ENCODE data around the gene TIMELESS. TPM values are rescaled to one million over a fixed set of nuclear protein-coding genes. Genes with fewer than 3 reads are reported as not detected.

Gene TIMELESS
- total RNA-seq, 1 experiment from 2014 or later, result 30.9 TPM

DNA sequence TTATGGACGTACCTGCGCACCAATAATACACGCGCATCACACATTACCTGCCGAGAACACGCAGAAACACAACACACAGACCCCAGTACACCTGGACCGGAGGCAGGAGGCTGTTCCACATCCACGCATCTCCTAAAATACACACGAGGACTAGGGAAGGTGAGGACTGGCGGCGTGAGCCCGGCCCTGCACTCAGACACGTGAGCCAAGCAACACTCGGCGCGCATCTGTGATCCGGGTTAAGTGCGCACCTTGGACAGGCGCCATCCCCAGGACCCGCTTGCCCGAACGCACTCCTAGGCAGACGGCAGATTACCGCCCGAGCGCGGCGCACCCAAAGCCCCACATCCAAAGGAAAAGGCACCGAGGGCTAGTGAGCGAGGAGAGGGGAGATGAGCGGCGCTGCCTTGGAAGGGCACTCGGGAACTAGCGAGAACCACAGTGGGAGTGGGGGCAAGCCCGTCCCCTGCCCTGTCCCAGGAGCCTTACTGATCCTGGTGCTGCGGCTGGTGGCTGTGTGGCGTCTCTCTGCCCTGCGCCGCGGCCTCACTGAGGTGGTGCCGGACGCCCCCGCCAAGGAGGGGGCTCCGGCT lies 38.3 kb upstream of the TIMELESS start:
- no peak for TF ChIP-seq EZH2 (IDR thresholded peaks at IDR 0.05; ENCODE audit: low read depth)
- TF ChIP-seq, protein P1, sequence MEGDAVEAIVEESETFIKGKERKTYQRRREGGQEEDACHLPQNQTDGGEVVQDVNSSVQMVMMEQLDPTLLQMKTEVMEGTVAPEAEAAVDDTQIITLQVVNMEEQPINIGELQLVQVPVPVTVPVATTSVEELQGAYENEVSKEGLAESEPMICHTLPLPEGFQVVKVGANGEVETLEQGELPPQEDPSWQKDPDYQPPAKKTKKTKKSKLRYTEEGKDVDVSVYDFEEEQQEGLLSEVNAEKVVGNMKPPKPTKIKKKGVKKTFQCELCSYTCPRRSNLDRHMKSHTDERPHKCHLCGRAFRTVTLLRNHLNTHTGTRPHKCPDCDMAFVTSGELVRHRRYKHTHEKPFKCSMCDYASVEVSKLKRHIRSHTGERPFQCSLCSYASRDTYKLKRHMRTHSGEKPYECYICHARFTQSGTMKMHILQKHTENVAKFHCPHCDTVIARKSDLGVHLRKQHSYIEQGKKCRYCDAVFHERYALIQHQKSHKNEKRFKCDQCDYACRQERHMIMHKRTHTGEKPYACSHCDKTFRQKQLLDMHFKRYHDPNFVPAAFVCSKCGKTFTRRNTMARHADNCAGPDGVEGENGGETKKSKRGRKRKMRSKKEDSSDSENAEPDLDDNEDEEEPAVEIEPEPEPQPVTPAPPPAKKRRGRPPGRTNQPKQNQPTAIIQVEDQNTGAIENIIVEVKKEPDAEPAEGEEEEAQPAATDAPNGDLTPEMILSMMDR (conservative IDR thresholded peaks at IDR 0.05), result no peak
- H3K4me1 ChIP-seq (replicated peaks; ENCODE audit: insufficient read depth), result no peaks in the 10 kb centered on the region
- H3K27me3 ChIP-seq (ENCODE audit: insufficient read depth, low read depth), result peaks cover 23% of the 10 kb centered on the region; the same call in 1 of the 2 replicates
- no TSS peak for BruUV-seq (replicated peaks)
- ChIA-PET CTCF (interaction anchor here (0.6 kb wide), 1 partner anchor 25 kb away, joined by 3 read pairs; no protein-coding TSS in a partner anchor), POLR2A (ENCODE audit: unreplicated experiment) (interaction anchor here (0.6 kb wide), 1 partner anchor 174 kb away, joined by 4 read pairs; no protein-coding TSS in a partner anchor)
- H3K9me2 ChIP-seq (ENCODE audit: insufficient read depth), result no peaks in the 10 kb centered on the region
- no peaks in the 10 kb centered on the region for H4K20me1 ChIP-seq (ENCODE audit: insufficient read depth)
- no peaks in the 10 kb centered on the region for H3K9me3 ChIP-seq (ENCODE audit: insufficient read depth, low read depth)
- H3F3A ChIP-seq (ENCODE audit: insufficient read depth, low read depth), result no peaks in the 10 kb centered on the region
- no peaks in the 10 kb centered on the region for H3K79me2 ChIP-seq (ENCODE audit: low read depth)
- peak overlapping the region; percentile 57; the same call in 1 of the 2 replicates for H3K4me3 ChIP-seq
- intact Hi-C loops (cut with micrococcal nuclease; ENCODE audit: unreplicated experiment), result no loop called here
- peak in 1 of 2 experiments; percentile 25 for DNase-seq
- H2AFZ ChIP-seq, result peak overlapping the region; percentile 81
- H3K27ac ChIP-seq, result no peak overlapping the region
- H3K4me2 ChIP-seq, result peak overlapping the region; percentile 79
- no peaks in the 10 kb centered on the region for H3K36me3 ChIP-seq (ENCODE audit: low read depth)

DNA sequence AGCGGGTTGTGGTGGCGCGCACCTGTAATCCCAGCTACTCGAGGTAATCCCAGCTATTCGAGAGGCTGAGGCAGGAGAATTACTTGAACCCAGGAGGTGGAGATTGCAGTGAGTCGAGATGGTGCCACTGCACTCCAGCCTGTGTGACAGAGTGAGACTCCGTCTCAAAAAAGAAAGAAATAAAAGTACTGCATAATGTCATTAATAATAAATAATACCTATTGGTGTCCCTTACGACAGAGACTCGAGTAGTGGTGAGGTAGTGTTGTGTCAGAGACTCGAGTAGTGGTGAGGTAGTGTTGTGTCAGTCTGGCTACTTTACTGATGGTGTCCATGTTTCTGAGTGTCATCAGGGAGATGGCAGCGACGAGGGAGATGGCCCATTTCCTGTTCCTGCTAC lies 37.5 kb upstream of the TIMELESS start:
- H2AFZ ChIP-seq, result no peak overlapping the region
- TF ChIP-seq, protein P1 (conservative IDR thresholded peaks at IDR 0.05), result no peak
- TF ChIP-seq EZH2 (IDR thresholded peaks at IDR 0.05; ENCODE audit: low read depth), result no peak
- no peaks in the 10 kb centered on the region for H3K9me2 ChIP-seq (ENCODE audit: insufficient read depth)
- CTCF ChIA-PET, result no interaction called here
- POLR2A ChIA-PET (ENCODE audit: unreplicated experiment), result no interaction called here
- no peaks in the 10 kb centered on the region for H4K20me1 ChIP-seq (ENCODE audit: insufficient read depth)
- H3K4me2 ChIP-seq, result no peak overlapping the region
- H3K27ac ChIP-seq, result no peak overlapping the region
- H3F3A ChIP-seq (ENCODE audit: insufficient read depth, low read depth), result no peaks in the 10 kb centered on the region
- H3K4me1 ChIP-seq (replicated peaks; ENCODE audit: insufficient read depth), result no peaks in the 10 kb centered on the region
- no TSS peak for BruUV-seq (replicated peaks)
- H3K36me3 ChIP-seq (ENCODE audit: low read depth), result no peaks in the 10 kb centered on the region
- DNase-seq, result no peak
- intact Hi-C loops (cut with micrococcal nuclease; ENCODE audit: unreplicated experiment), result no loop called here
- H3K79me2 ChIP-seq (ENCODE audit: low read depth), result no peaks in the 10 kb centered on the region
- H3K9me3 ChIP-seq (ENCODE audit: insufficient read depth, low read depth), result no peaks in the 10 kb centered on the region
- H3K27me3 ChIP-seq (ENCODE audit: insufficient read depth, low read depth), result peaks cover 16% of the 10 kb centered on the region; the same call in 1 of the 2 replicates
- H3K4me3 ChIP-seq, result no peak overlapping the region

DNA sequence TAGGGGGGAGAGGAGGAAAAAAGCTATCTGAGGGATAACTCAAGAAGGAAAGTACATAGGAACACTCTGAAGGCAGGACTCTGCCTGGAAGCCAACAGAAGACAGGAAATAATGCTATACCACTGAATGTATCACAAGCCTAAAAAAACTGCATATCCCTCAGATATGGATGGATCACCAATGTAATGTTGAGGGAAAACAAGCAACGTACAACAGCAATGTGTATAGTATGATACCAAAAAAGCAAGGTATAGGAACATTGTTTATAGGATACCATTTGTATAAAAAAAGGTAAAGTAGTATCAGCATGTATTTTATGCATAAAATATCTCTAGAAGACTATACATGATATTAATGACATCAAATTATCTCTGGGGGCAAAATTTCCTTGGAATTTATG lies 35.3 kb upstream of the TIMELESS start:
- DNase-seq, result no peak
- H3K4me2 ChIP-seq, result no peak overlapping the region
- no peak overlapping the region for H3K27ac ChIP-seq
- no peaks in the 10 kb centered on the region for H3K79me2 ChIP-seq (ENCODE audit: low read depth)
- intact Hi-C loops (cut with micrococcal nuclease; ENCODE audit: unreplicated experiment), result no loop called here
- TF ChIP-seq, protein P1 (conservative IDR thresholded peaks at IDR 0.05), result no peak
- no peak for TF ChIP-seq EZH2 (IDR thresholded peaks at IDR 0.05; ENCODE audit: low read depth)
- no peak overlapping the region for H3K4me3 ChIP-seq
- ChIA-PET POLR2A (ENCODE audit: unreplicated experiment) (no interaction called here), CTCF (no interaction called here)
- no peaks in the 10 kb centered on the region for H4K20me1 ChIP-seq (ENCODE audit: insufficient read depth)
- H3K4me1 ChIP-seq (replicated peaks; ENCODE audit: insufficient read depth), result no peaks in the 10 kb centered on the region
- no peaks in the 10 kb centered on the region for H3K27me3 ChIP-seq (ENCODE audit: insufficient read depth, low read depth)
- no peaks in the 10 kb centered on the region for H3K36me3 ChIP-seq (ENCODE audit: low read depth)
- no peaks in the 10 kb centered on the region for H3F3A ChIP-seq (ENCODE audit: insufficient read depth, low read depth)
- BruUV-seq (replicated peaks), result no TSS peak
- H2AFZ ChIP-seq, result no peak overlapping the region
- H3K9me3 ChIP-seq (ENCODE audit: insufficient read depth, low read depth), result no peaks in the 10 kb centered on the region
- no peaks in the 10 kb centered on the region for H3K9me2 ChIP-seq (ENCODE audit: insufficient read depth)
